HepG2 (cell line): Measurements from ENCODE around the gene RPTOR. TPM values are rescaled to one million over a fixed set of nuclear protein-coding genes. Genes with fewer than 3 reads are reported as not detected.

Experiments used
- DNMT1 ChIP-seq: sonication (generic); formaldehyde crosslinking; IDR thresholded peaks from 2 replicates; pipeline ENCODE4 v1.5.1; 2020; ENCODE audit warnings: mild to moderate bottlenecking, missing genetic modification reagents
- FOXJ3 ChIP-seq: sonication (generic); formaldehyde crosslinking; IDR thresholded peaks from 2 replicates; pipeline ENCODE4 v1.4.0; 2020; ENCODE audit warnings: missing genetic modification reagents, mild to moderate bottlenecking, borderline replicate concordance
- HNRNPUL1 ChIP-seq: fragments of 200-400 bp; formaldehyde crosslinking; IDR thresholded peaks from 2 replicates; pipeline ENCODE4 v1.6.1; 2017; ENCODE audit warnings: low read depth, mild to moderate bottlenecking, low read length, moderate library complexity
- IRX3 ChIP-seq: sonication (generic); formaldehyde crosslinking; IDR thresholded peaks from 2 replicates; pipeline ENCODE4 v1.8.1; 2023; ENCODE audit warnings: mild to moderate bottlenecking, low read depth, missing genetic modification reagents, borderline replicate concordance
- MAF1 ChIP-seq: sonication (generic); formaldehyde crosslinking; IDR thresholded peaks from 2 replicates; pipeline ENCODE4 v1.5.0; 2020; ENCODE audit warnings: missing genetic modification reagents, borderline replicate concordance
- PRPF4 ChIP-seq: fragments of 200-400 bp; formaldehyde crosslinking; IDR thresholded peaks from 2 replicates; pipeline ENCODE4 v1.6.1; 2016; ENCODE audit warnings: low read length, low read depth; ENCODE audit not compliant: poor library complexity, severe bottlenecking
- RNF2 ChIP-seq: fragments of 450-650 bp; conservative IDR thresholded peaks from 2 replicates; pipeline ENCODE4 v1.6.1; 2016; ENCODE audit warnings: low read depth
- TAF15 ChIP-seq: fragments of 200-400 bp; formaldehyde crosslinking; IDR thresholded peaks from one replicate; pipeline ENCODE4 v1.6.1; 2018; ENCODE audit warnings: mild to moderate bottlenecking, low read depth, low read length; ENCODE audit not compliant: poor library complexity, severe bottlenecking
- ZNF614 ChIP-seq: IDR thresholded peaks from 2 replicates; pipeline ENCODE4 v1.6.1; 2018; ENCODE audit warnings: missing biosample characterization, missing genetic modification reagents, inconsistent platforms, borderline replicate concordance
- polyA plus RNA-seq, 8 experiments: library from polyadenylated mRNA; depleted of rRNA in 3 of 8; stranded (reverse) in 7 of 8; unstranded in 1 of 8; fragments of >200 nt; fragmentation: Illumina TruSeq in 4 of 8; extraction: Trizol in 4 of 8; gene quantifications; 2 replicates each; pipeline versions ENCODE4 v1.2.1 to v1.2.3, GENCODE V29; 2011 to 2016; ENCODE audit warnings: low read depth in 4 of 8, missing spikeins in 1 of 8, mixed read lengths in 1 of 8; ENCODE audit not compliant: insufficient read depth in 1 of 8
- total RNA-seq, 5 experiments: library from RNA; depleted of rRNA; stranded (reverse); fragments of >200 nt; fragmentation: Illumina TruSeq; extraction: Trizol; gene quantifications; 2 replicates each; pipeline ENCODE4 v1.2.3, GENCODE V29; 2016; ENCODE audit warnings: low read depth in 1 of 5
- TF ChIP-seq, protein P1 (sequence below): sonication (generic); formaldehyde crosslinking; IDR thresholded peaks from 2 replicates; pipeline ENCODE4 v1.5.0; 2020; ENCODE audit warnings: missing genetic modification reagents, mild to moderate bottlenecking, borderline replicate concordance
- TF ChIP-seq, protein P2 (sequence below): sonication (generic); formaldehyde crosslinking; IDR thresholded peaks from 2 replicates; pipeline ENCODE4 v1.8.1; 2023; ENCODE audit warnings: mild to moderate bottlenecking, missing genetic modification reagents, borderline replicate concordance
- TF ChIP-seq, protein P3 (sequence below): sonication (generic); formaldehyde crosslinking; IDR thresholded peaks from 2 replicates; pipeline ENCODE4 v1.4.0; 2020; ENCODE audit warnings: missing genetic modification reagents

Gene RPTOR
- total and polyA plus RNA-seq, 2 of the 13 experiments (the other 11 are each of a cell fraction or from before 2014, with no cell fraction given) = 6.6 to 25.3 TPM

DNA sequence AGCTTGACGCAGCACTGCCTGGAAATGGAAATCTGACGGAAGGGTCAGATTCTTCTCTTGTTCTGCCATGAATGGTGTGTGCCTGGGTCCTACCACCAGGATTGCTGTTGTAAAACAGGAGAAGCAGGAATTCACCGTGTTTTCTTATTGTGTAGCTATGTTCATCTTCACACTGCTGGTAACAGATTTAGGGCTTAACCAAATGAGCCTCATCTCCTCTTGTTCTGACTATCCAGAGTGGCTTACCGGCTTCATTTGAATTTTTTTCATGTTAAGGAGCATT is 349.7 kb downstream of the RPTOR start (continued):
- TF ChIP-seq, protein P1, sequence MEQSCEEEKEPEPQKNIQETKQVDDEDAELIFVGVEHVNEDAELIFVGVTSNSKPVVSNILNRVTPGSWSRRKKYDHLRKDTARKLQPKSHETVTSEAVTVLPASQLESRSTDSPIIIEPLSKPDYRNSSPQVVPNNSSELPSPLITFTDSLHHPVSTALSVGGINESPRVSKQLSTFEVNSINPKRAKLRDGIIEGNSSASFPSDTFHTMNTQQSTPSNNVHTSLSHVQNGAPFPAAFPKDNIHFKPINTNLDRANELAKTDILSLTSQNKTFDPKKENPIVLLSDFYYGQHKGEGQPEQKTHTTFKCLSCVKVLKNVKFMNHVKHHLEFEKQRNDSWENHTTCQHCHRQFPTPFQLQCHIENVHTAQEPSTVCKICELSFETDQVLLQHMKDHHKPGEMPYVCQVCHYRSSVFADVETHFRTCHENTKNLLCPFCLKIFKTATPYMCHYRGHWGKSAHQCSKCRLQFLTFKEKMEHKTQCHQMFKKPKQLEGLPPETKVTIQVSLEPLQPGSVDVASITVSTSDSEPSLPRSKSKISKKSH (CRISPR knock-in tag) = no peak
- TF ChIP-seq DNMT1 (CRISPR knock-in tag) (no peak), MAF1 (no peak), RNF2 (no peak), TAF15 (no peak), PRPF4 (no peak), FOXJ3 (CRISPR knock-in tag) (no peak), IRX3 (CRISPR knock-in tag) (no peak), HNRNPUL1 (no peak), ZNF614 (CRISPR knock-in tag) (no peak)
- TF ChIP-seq, protein P2, sequence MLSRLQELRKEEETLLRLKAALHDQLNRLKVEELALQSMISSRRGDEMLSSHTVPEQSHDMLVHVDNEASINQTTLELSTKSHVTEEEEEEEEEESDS (CRISPR knock-in tag) = no peak
- TF ChIP-seq, protein P3, sequence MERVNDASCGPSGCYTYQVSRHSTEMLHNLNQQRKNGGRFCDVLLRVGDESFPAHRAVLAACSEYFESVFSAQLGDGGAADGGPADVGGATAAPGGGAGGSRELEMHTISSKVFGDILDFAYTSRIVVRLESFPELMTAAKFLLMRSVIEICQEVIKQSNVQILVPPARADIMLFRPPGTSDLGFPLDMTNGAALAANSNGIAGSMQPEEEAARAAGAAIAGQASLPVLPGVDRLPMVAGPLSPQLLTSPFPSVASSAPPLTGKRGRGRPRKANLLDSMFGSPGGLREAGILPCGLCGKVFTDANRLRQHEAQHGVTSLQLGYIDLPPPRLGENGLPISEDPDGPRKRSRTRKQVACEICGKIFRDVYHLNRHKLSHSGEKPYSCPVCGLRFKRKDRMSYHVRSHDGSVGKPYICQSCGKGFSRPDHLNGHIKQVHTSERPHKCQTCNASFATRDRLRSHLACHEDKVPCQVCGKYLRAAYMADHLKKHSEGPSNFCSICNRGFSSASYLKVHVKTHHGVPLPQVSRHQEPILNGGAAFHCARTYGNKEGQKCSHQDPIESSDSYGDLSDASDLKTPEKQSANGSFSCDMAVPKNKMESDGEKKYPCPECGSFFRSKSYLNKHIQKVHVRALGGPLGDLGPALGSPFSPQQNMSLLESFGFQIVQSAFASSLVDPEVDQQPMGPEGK (CRISPR knock-in tag) = no peak
- TF ChIP-seq, all 625 proteins: peak for 0
